ENCODE results near the gene DLG5.

Gene DLG5

DNA sequence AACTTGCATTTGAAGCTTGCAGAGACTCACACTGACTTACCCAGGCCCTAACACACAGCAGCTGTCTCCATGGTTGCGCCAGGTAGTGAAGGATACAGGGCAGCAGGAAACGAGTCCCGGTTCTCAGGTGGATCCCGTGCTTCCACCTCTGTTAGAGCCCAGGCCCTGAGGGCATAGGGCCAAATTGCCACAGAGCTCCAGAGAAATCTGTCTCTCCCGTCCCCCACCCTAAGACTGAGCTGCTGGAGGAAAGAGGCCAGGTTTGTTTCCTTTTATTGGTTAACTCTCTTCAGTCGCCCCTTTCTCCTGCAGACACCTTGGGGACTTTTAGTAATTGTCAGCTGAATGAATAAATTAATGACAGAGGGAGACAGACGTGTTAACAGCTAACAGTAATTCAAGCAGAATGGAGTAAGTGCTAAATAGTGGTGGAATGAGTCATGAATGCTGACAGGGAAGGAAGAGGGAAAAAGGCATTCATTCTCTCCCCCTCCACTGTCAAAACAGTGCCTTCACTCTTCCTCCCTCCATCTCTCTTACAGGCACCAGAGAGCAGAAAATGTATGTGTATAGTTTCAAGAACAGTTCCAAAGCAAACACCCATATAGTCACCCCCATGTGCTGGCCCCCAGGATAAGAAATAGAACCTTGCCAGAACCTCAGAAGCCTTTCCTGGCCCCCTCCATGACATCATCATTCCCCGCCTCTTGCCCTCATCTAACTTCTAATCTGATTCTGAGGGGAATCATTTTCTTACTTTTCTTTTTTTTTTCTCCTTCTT lies 16.8 kb upstream of the DLG5 start:
- DNase-seq, result no peak

DNA sequence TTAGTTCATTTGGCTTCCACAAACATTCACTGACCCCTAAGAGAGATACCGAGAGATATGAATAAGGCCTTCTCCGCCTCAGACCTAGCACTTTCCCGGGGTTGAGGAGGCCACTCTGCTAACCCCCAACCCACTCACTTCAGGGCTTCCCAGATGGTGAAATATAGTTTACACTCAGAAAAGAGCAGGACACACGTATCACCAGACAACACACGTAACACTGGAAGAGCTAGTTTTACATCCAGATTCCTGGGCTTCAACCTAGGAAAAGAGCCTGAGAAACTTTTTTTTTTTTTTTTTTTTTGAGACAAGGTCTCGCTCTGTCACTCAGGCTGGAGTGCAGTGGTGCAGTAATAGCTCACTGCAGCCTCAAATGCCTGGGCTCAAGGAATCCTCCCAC lies 15.2 kb upstream of the DLG5 start:
- DNase-seq, result no peak

DNA sequence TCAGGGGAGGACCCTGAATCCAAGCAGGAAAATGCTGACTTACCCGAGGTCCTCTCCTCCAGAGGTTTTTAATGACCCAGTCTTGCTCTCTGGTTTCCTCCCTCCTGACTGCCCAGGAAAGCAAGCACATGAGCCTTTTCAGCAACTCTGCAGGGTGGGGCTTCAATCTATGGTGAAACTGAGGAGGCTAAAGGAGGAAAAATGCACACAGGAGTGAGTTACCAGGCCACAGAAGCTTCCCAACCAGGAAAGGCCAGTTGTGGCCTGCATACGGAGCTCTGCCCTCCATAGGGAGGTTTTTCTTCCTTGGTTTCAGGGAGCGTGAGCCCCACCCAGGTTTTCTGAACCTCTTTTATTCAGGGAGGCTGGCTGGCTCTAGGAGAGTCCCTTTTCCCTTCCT lies 14.1 kb upstream of the DLG5 start:
- no peak for DNase-seq

DNA sequence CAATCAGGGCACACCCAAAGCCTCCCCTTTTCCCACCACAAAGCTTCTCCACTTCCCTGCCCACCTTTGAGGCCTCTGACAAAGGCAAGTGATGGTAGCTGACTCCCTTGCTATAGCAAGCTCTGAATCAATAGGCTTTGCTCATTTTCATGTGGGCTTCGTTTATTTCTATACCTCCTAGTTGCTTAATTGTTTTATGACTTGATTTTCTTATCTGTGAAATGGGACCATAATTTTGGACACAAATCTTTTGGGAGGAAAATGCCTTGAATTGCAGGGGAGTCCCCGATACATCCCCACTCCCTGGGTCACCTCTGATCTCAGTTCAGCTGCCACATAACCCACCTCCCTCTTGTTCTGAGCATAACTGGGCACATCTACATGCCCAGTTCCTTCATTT lies 13.7 kb upstream of the DLG5 start:
- no peak for DNase-seq

DNA sequence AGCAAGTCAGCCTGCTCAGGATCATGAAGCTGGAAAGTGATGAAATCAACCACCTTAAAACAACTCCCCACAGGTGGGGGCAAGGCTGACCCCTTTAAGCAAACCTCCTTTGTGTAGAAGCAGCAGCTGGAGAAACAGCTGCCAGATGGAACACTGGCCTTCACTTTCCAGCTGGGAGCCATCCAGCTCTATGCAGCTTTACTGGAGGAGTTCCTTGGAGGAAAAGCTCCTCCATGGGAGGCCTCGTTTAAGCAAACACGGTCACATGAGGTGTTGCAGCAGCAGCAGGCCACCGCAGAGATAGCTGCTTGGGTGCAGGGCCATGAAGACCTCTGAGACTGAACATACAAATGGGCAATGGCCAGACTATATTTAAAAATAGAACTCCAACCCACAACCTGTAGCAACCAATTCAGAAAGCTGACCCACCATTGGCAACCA lies 13.0 kb upstream of the DLG5 start:
- no peak for DNase-seq

DNA sequence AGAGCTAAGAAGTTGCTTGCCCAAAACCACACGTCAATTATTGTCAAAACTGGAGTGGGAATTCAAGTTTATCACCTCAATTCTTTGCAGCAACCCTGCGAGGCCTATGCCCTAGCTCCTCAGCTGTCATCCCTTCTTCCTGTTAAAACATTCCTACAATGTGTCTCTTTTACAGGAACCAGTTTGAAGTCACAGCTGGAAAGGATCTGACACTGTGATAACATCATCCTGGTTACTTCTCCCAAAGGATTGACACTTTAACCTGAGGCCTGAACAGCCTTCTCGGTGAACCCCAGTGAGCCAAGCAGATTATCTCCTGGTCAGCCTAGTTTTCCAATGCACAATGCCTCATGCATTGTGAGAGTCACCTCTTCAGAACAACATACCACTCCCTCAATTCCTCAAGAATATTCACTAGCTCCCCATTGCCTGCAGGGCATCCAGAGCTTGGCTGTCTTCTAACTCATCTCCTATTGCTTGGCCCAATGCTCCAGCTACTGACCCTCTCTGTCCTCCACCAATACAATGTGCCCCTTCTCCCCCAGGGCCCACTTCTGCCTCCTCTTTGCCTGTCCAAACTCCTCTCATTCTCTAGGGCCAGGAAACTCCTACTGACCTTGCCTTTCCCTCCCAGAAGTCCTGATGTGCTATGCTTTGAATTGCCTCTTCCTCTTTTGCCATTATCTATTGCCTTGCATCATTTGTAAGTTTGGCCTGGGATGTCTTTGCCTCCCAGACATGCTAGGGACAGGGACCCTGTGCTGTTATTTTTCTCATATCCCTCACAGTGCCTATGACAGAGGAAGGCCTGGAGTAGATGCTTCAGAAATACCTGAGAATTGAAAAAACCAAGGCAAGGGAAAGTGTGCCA lies 10.4 kb upstream of the DLG5 start:
- no peak for DNase-seq

DNA sequence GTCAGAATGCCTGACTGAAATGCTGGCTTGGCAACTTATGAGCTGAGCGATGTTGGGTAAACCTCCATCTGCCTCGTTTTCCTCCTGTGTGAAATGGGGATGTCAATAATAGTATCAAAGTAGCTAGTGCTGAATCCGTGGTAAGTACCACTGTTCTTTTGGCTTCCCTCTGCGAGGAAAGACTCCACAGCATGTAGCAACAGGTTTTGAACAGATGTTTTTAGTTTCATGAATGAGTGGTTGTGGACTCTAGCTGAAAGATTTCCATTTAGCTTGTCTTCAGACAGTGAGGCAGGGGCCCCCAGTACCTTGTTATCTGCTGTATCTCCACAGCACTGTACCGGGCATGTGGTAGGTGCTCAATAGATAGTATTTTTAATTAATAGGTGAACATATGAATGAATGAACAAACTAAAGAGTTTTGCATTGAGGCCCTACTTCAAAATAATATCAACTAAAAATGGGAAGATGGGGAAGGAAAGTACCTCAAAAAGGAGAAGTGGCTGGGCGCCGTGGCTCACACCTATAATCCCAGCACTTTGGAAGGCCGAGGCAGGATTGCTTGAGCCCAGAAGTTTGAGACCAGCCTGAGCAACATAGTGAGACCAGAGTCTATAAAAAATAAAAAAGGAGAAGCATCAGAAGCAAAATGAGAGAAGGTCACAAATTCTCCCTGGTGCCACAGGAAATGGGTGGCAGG lies 5.6 kb upstream of the DLG5 start:
- no peak for DNase-seq

DNA sequence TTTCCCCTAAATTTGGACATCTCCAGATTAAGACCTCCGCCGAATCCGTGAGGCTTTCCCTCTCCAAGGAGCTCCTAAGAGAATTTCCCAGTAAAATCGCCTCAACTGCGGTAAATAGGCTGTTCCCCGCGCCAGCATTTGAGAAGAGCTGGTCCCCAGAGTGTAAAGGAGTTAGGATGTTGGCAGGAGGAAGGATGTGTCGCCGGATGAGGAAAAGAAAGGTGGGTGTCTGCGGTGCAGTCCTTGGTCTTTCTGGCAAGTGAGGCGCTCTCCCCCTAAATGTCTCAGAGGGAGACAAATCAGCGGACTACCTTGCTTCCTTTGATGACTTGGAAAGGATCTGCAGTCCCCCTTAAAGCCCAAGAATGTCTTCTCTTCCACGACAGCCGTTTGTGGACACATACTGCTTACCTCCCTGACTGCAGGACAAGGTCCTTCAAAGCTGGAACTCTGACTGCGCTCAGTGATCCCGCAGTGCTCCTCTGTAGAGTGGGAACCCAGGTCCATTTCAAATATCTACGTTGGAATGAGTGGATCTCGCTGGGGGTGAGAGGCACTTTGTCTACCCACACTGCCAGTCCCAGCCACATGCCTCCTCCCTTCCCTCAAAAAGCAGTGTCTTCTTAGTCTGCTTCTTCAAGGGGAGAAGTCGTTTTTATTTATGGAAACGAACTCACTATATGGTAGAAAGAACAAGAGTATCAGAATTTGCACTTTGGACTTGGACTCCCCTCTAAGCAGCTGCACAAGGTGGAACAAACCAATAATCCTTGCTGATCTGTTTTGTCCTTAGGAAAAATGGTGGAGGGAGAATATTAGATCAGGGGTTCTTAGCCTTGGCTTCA lies 1.1 kb upstream of the DLG5 start:
- no peak for DNase-seq

DNA sequence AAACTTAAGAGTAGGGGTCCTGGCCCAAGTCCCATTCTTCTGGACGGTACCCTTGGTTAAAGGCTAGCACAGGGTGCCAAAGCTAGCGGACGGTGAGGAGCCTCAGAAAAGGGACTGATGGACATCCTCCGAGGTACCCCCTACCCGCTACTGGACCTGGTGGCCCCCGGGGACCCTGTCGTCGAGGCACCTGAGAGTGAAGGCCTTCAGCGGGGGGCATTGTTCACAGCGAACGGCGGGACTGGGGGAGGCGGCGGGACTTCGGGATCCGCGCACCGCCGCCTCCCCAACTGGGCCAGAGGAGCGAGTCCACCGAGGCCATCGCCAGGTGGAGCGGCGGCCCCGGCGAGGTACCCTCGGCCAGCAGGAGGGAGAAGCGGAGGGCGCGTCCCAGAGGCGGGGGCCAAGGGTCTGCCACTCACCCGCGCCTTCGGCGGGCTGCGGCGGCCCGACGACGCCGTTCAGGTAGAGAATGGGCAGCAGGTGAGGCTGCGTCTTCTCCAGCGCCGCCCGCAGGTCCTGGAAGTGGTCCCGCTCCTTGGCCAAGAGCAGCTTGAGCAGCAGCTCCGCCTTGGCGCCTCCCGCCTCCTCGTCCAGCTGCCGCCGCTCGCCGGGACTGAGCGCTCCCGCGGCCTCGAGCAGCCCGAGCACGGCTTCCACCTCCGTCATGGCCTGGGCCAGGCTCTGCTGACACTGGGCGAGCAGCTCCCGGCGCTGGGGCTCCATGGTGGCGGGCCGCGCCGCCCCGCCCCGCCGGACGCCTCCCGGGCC lies 575 bp downstream of the DLG5 start:
- no peak for DNase-seq

DNA sequence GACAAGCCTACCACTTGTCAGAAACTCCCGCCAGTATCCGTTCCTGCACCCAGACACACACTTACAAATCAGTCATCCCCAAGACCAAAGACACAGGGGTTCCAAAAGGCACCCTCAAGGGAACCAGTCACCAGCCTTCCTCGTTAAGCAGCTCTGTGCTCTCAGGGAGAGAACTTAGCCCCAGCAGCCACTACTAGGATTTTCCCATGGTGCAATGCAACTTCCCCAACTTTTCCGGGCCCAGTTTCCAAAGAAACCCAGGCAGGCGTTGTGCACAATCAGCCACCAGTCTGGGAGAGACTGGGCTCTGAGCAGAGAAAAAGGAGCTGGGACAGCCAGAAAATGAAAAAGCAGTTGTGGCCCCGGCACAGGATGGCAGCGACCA lies 1.2 kb downstream of the DLG5 start:
- DNase-seq, result no peak

DNA sequence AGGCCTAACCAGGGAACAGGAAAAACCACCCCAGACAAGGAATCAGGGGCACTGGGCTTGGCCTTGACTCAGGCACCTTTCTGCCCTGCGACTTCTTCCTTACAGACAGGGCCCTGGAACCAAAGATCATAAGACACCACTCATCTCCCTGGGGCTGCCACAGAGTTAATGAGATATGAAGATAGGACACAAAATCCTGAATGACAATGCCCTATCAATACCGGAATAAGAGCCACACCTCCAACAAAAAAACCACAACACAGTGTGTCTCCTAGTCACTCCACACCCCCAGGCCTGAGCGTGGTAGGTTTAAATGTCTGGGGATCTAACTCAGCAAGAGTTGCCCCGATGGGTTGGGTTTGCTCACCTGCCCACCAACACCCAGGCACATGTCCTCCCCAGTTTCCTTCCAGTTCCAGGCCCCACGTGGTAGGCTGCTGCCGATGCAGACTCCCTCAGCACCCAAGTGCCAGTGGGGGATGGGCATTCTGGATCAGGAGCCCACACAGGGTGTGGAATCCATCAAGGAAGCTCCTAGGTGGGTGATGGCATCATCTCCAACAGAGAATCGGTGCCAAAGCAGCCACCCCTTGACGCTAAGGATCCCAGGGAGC lies 3.9 kb downstream of the DLG5 start:
- DNase-seq, result no peak

DNA sequence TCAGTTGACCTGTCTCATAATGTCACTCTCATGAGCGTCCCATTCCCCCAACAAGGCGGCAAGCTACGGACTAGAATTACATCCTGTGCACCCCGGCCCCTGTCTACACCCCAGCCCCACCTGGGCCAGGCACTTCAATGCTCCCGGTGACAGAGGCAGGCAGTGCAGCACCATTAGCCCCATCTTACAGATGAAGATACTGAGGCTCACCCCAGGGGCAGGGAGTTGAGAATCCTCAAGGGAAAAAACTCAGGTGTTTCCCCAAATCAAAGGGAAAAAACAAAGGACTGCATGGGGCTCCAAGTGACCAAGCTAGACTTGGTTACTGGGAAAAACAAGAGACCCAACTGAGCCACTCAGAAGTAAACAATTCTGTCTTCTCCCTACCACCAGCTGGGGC lies 4.5 kb downstream of the DLG5 start:
- no peak for DNase-seq

DNA sequence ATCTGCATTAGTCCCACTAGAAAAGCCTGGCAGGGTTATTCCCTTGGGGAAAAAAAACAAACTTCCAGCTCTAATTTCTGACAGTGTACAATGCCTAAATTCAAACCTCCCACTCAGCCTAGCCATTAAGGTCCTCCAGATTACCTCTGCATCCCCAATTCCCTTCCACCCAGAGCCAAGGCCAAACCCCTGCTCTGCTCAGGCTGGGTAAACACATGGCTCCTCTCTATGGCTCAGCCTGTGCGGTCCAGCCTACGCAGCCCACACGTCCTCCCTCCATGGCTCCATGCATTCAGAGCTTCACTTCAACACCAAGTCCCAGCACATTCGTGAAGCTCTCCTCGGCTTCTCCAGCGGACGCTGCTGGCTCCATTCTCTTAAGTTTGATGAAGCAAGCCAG lies 5.2 kb downstream of the DLG5 start:
- no peak for DNase-seq

DNA sequence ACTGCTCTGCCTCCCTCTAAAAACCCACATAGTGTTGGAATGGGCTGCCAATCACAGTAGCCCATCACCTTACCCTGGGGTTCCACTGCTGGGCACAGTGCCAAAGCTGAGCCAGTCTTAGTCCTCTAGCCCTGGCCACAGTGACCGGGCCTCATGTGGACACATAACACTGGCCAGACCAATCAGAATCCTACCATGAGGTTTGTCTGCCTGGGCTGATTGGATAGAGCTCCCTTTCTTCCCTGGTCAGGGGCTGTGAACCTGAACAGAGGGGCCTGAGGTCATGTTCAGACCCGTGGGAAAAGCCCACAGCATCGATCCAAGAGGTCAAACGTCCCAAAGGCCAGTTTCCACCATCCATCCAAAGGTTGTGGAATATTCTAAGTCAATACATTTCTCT lies 6.1 kb downstream of the DLG5 start:
- no peak for DNase-seq

DNA sequence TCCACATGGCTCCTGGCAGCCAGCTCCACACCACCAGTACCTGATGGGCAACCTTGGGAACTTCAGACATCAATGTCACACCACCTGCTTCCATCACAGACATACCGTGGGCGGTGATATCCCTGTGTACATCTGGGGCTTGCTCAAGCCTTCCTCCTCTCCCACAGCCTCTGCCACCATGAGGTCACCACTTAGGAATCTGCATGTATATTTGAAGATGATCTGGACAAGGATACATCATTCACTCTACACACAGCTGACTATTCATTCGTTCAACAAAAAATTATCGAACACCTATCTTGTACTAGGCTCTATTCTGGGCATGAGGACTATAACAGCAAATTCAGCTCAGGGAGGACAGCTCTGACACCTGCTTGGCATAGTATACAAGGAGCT lies 6.8 kb downstream of the DLG5 start:
- no peak for DNase-seq

DNA sequence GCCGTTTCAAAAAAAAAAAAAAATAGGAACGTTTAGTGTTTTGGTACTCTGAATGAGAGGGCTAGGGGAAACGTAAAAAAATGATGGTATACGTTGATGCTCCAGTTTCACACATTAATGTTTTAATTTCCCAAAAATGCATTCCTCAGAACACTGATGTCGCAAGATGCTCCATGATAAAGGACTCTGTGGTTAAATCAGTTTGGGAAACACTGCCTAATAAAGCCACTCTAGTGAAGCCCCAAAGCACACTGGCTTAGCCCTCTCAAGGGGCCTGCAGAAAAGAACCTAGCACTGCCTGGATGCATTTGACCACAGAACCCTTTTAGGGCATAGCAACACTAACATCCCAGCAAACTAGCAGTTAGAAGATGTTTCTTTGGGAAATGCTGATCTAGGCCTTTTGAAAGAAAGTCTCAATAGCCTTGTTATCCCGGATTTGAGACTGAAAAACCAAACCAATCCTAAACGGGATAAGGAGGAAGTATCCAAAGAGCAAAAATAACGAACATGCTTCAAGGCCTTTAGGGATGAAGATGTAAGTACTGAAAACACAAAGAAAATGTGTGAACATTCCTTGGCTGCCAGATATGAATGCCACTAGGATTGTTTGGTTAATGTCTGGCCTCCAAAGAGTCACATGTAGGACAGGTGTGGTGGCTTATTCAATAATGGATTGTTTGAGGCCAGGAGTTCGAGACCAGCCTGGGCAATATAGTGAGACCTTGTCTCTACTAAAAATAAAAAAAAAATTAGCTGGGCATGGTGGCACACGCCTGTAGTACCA lies 11.0 kb downstream of the DLG5 start:
- DNase-seq, result no peak

DNA sequence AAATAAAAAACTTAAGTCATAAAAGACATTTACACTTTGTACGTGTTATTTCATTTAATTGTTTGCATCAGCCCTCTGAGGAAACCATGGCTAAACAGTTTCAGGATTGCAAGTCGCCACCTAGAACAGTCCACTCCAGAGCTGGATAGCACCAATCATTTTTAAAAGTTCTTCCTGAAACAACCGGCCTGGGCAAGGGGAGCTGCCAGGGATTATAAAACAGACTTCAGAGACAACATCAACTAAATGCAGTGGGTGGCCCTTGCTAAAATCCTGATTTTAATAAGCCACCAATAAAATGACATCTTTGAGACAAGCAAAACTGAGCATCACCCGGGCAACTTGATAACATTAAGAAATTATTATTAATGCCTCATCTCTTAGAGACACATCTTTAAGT lies 13.5 kb downstream of the DLG5 start:
- DNase-seq, result no peak

DNA sequence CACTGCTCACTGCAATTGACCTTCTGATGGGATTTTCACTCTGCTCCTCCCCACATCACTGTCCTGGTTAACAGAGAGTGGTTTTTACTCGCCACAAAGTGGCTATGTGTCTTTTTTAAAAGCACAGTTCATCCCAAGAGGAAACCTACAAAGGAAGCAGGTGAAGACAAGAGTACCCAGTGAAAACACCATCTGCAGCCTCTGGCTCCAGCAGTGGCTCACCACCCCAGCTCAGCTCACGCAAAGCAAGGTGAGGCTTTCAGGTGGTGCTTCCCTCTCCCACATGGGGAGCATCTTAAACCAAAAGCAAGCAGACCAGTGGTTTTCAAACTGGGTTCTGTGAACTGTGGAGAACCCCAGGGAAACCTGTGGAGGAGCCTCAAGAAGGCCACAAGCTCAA lies 14.0 kb downstream of the DLG5 start:
- no peak for DNase-seq

DNA sequence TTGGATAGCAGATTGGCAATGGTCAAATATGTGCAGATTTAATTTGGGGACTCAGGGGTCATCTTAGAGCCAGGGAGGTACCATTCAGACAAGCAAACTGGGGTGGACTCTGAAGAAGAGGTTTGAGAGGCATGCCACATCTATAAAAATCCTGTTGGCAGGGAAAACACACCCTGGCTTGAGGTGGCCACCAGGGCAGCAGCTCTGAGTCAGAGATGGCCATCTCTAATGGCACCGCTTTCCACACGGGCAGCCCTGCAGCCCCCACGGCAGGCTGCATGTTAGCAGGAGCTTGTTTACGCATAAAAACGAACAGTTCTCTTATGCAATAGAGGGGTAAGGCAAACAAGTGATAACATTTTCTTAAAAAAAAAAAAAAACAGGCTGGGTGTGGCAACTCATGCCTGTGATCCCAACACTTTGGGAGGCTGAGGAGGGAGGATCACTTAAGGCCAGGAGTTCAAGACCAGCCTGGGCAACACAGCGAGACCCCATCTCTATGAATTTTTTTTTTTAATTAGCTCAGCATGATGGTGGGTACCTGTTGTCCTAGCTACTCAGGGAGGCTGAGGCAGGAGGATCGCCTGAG lies 14.9 kb downstream of the DLG5 start:
- no peak for DNase-seq

DNA sequence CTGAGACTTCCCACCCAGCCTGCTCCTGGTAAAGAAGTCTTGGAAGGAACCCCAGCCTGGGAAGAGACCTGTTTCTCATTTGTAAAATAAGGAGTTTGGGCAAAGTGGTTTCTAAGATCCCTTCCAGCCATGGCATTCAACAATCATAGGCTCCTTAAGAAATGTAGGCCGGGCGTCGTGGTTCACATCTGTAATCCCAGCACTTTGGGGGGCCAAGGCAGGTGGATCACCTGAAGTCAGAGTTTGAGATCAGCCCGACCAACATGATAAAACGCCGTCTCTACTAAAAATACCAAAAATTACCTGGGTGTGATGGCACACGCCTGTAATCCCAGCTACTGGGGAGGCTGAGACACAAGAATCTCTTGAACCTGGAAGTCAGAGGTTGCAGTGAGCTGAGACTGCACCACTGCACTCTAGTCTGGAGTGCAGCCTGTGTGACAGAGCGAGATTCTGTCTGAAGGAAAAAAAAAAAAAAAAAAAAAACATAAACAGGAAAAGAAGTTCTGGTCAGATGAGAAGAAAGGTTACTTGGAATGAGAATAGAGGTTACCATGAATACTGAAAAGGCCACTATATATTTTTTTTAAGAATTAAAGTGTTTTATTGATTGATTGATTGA lies 15.9 kb downstream of the DLG5 start:
- DNase-seq, result no peak

Measured in NCI-H774 (cell line).